HFF-Myc (cell line): ENCODE measurements around the gene EWSR1.
A peak's percentile ranks its signal among the peaks of the same experiment; 100 is the strongest.

Experiments
- DNase-seq: peaks from one replicate; pipeline ENCODE4 v3.0.0-alpha.2; 2011; ENCODE audit warnings: low read depth; ENCODE audit errors: extremely low read depth
- H3K4me3 ChIP-seq: replicated peaks from 2 replicates; pipeline ENCODE4 v1.5.1; 2011; ENCODE audit warnings: low read depth, mild to moderate bottlenecking, control low read depth, low read length
- CTCF ChIP-seq: IDR thresholded peaks from 2 replicates; pipeline ENCODE4 v1.5.1; 2012; ENCODE audit warnings: mild to moderate bottlenecking, low read depth, low read length, control low read depth; ENCODE audit errors: missing control alignments

EWSR1 gene

GRCh38 chr22:29307596-29308147 lies 39.6 kb downstream of the EWSR1 start:
- peak overlapping the region; percentile 76 for H3K4me3 ChIP-seq
- TF ChIP-seq CTCF: no peak
- no peak for DNase-seq

- DNase-seq: no peak
- TF ChIP-seq CTCF: no peak
- peak overlapping the region; percentile 76 for H3K4me3 ChIP-seq
Observed at GRCh38 chr22:29308148-29308790, 40.2 kb downstream of the EWSR1 start.

- peak overlapping the region; percentile 23 for H3K4me3 ChIP-seq
- no peak for DNase-seq
- no peak for TF ChIP-seq CTCF
Observed at GRCh38 chr22:29308791-29309262, 40.8 kb downstream of the EWSR1 start.

GRCh38 chr22:29309332-29310064 lies 41.4 kb downstream of the EWSR1 start:
- H3K4me3 ChIP-seq: peak overlapping the region; percentile 23
- DNase-seq: no peak

GRCh38 chr22:29310065-29310862 lies 42.2 kb downstream of the EWSR1 start:
- no peak for DNase-seq
- TF ChIP-seq CTCF: no peak
- H3K4me3 ChIP-seq: no peak overlapping the region

More at GRCh38 chr22:29309332-29310064, 41.4 kb downstream of the EWSR1 start:
- no peak for TF ChIP-seq CTCF

GRCh38 chr22:29310863-29311339 lies 42.8 kb downstream of the EWSR1 start:
- DNase-seq: peak; percentile 89
- TF ChIP-seq CTCF: no peak
- no peak overlapping the region for H3K4me3 ChIP-seq
